AG04449 (cell line): ENCODE results near the gene CCR4.

ENCODE experiments used
- CTCF ChIA-PET: fragments of 350-600 bp; formaldehyde crosslinking; extraction: SDS; loops from one replicate; lab custom pipeline; 2021; ENCODE audit warnings: antibody characterized with exemption; lab: Yijun Ruan, JAX
- POLR2A ChIA-PET: fragments of 400-600, 350-600 bp; formaldehyde crosslinking; extraction: SDS; loops from one replicate; lab custom pipeline; 2020; ENCODE audit warnings: antibody characterized with exemption, inconsistent platforms; lab: Yijun Ruan, JAX
- DNase-seq: peaks from one replicate; pipeline ENCODE4 v3.0.0-alpha.2; 2010; ENCODE audit warnings: low read depth, low spot score
- H3K4me3 ChIP-seq: 2 replicates; pipeline ENCODE4 v1.5.1; 2011; ENCODE audit warnings: low read depth, mild to moderate bottlenecking, control low read depth, low read length
- TF ChIP-seq, protein P1 (sequence below): IDR thresholded peaks from one replicate; pipeline ENCODE4 v1.5.1; 2011; ENCODE audit warnings: mild to moderate bottlenecking, moderate library complexity, low read length, control low read depth, inconsistent platforms; ENCODE audit not compliant: insufficient read depth; ENCODE audit errors: missing control alignments

CCR4 gene

DNA sequence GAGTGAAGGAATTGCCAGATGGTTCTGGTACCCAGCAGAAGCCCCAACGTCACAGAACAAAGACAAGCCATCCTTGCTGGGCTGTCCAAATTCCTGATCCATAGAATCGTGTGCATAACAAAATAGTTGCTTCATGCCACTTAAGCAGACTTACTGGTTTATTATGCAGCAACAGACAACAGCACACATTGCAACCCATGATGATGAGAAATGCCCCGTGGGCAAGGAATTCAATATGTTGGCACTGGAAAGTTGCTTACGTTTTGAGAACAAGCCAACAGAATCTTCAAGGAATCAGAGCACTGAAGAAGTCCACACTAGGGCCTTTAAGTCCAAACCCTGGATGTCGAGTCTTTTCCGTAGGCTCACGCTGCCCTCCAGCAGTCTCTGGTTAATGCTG, 40.3 kb downstream of the CCR4 start:
- ChIA-PET CTCF (no interaction called here), POLR2A (no interaction called here)
- TF ChIP-seq, protein P1, sequence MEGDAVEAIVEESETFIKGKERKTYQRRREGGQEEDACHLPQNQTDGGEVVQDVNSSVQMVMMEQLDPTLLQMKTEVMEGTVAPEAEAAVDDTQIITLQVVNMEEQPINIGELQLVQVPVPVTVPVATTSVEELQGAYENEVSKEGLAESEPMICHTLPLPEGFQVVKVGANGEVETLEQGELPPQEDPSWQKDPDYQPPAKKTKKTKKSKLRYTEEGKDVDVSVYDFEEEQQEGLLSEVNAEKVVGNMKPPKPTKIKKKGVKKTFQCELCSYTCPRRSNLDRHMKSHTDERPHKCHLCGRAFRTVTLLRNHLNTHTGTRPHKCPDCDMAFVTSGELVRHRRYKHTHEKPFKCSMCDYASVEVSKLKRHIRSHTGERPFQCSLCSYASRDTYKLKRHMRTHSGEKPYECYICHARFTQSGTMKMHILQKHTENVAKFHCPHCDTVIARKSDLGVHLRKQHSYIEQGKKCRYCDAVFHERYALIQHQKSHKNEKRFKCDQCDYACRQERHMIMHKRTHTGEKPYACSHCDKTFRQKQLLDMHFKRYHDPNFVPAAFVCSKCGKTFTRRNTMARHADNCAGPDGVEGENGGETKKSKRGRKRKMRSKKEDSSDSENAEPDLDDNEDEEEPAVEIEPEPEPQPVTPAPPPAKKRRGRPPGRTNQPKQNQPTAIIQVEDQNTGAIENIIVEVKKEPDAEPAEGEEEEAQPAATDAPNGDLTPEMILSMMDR = no peak
- no peak overlapping the region for H3K4me3 ChIP-seq
- no peak for DNase-seq

DNA sequence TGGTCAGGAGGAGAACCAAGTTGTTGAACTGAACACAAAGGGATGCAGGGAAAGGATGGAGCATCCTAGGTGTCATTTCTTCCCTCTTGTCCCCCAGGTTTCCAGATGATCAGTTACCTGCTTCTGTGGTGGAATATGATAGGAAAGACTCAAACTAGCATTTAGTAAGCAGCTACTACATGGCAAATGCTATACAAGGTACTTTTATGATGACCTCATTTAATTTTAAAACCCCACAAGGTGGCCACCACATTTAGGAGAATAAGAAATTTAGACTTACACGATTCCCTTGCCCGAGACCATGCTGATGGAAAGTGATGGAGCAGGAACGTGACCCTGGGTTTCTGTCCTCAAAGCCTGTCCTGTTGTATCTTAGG, 40.9 kb downstream of the CCR4 start:
- ChIA-PET CTCF (no interaction called here), POLR2A (no interaction called here)
- TF ChIP-seq, protein P1 = no peak
- no peak overlapping the region for H3K4me3 ChIP-seq
- DNase-seq = no peak

GRCh38 chr3:32994045-32994444, 42.6 kb downstream of the CCR4 start:
- ChIA-PET CTCF (no interaction called here), POLR2A (no interaction called here)
- DNase-seq = no peak
- TF ChIP-seq, protein P1 = no peak
- H3K4me3 ChIP-seq = no peak overlapping the region

DNA sequence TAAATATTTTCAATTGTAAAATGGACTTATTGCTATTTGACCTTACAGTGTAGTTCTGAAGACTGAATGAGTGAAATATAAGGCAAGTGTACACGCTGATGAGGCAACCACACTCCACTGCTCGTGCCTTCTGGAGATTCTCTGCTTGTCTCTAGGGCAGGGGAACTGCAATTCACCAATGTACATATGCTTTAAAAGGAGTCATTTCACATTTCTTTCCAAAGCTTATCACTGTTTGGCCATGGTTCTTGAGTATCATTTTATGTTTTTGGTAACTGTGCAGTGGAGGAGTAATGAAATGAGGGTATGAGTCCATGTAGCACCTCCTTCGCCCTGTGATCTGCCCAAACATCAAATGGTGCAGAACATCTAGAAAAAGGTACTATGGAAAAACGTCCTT, 43.7 kb downstream of the CCR4 start:
- ChIA-PET CTCF (interaction anchor here (0.9 kb wide), 1 partner anchor 80 kb away, joined by 3 read pairs; no protein-coding TSS in a partner anchor), POLR2A (no interaction called here)
- H3K4me3 ChIP-seq = no peak overlapping the region
- DNase-seq = no peak
- TF ChIP-seq, protein P1 = no peak

GRCh38 chr3:32996048-32996754, 44.8 kb downstream of the CCR4 start:
- CTCF ChIA-PET = interaction anchor here (0.9 kb wide), 1 partner anchor 78 kb away, joined by 3 read pairs; no protein-coding TSS in a partner anchor
- TF ChIP-seq, protein P1 = no peak
- DNase-seq = no peak
- H3K4me3 ChIP-seq = no peak overlapping the region
- POLR2A ChIA-PET = no interaction called here

DNA sequence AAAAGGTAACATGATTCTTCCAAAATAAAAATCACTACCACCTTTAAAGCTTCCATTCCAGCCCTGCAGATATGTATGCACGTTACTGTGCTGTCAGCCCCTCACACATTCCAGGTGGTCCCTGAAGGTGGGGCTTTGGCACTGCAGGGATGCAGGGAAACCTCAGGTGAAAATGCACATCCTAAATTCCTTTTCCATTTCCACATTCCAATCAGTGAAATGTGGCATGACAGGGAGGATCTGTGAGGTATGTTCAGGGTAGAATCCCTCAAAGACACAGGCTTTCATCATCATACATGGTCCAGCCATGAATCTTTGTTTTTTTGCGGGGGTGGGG, 45.3 kb downstream of the CCR4 start:
- H3K4me3 ChIP-seq = no peak overlapping the region
- TF ChIP-seq, protein P1 = no peak
- ChIA-PET CTCF (no interaction called here), POLR2A (no interaction called here)
- no peak for DNase-seq
